GM21786 (cell line): Measurements from ENCODE around the gene SPATA20.

Experiments
- ATAC-seq: cut with Tn5 transposase; IDR thresholded peaks from one replicate; pipeline ENCODE4 v1.9.1; 2021; ENCODE audit not compliant: unreplicated experiment

Gene SPATA20

GRCh38 chr17:50538549-50539410 lies 8.2 kb upstream of the SPATA20 start:
- ATAC-seq = no peak

GRCh38 chr17:50539762-50540559 lies 7.0 kb upstream of the SPATA20 start:
- no peak for ATAC-seq

GRCh38 chr17:50540560-50541401 lies 6.2 kb upstream of the SPATA20 start:
- ATAC-seq = no peak

- peak; percentile 8 for ATAC-seq
Measured at GRCh38 chr17:50541402-50541715, 5.6 kb upstream of the SPATA20 start.

- ATAC-seq = peak; percentile 76
Measured at GRCh38 chr17:50541716-50542688, 5.0 kb upstream of the SPATA20 start.

- ATAC-seq = no peak
Measured at GRCh38 chr17:50542795-50543774, 3.9 kb upstream of the SPATA20 start.

GRCh38 chr17:50544516-50544915 lies 2.5 kb upstream of the SPATA20 start:
- ATAC-seq = no peak

- no peak for ATAC-seq
Measured at GRCh38 chr17:50545311-50545710, 1.7 kb upstream of the SPATA20 start.

GRCh38 chr17:50546701-50547034 lies 306 bp upstream of the SPATA20 start:
- no peak for ATAC-seq

GRCh38 chr17:50547736-50548083 lies 736 bp downstream of the SPATA20 start:
- ATAC-seq = no peak

- ATAC-seq = no peak
Measured at GRCh38 chr17:50548831-50549230, 1.9 kb downstream of the SPATA20 start.

GRCh38 chr17:50549256-50549941 lies 2.4 kb downstream of the SPATA20 start:
- ATAC-seq = no peak

GRCh38 chr17:50549969-50550368 lies 3.0 kb downstream of the SPATA20 start:
- ATAC-seq = no peak

GRCh38 chr17:50550661-50551432 lies 3.9 kb downstream of the SPATA20 start:
- ATAC-seq = no peak

- no peak for ATAC-seq
Measured at GRCh38 chr17:50551433-50551815, 4.5 kb downstream of the SPATA20 start.

GRCh38 chr17:50551884-50552283 lies 4.9 kb downstream of the SPATA20 start:
- no peak for ATAC-seq

- ATAC-seq = no peak
Measured at GRCh38 chr17:50554201-50554600, 7.2 kb downstream of the SPATA20 start.

- no peak for ATAC-seq
Measured at GRCh38 chr17:50556803-50557202, 9.8 kb downstream of the SPATA20 start.
